Fibroblast of villous mesenchyme (primary cell): ENCODE results near the gene CRHBP. TPM values are rescaled to one million over a fixed set of nuclear protein-coding genes. Genes with fewer than 3 reads are reported as not detected.
"Not testable (repeated sequence)": the region's sequence is repeated elsewhere in the genome, so short reads cannot be mapped to it uniquely, and the experiment has no call there.

ENCODE experiments used
- DNase-seq: peaks from one replicate; pipeline ENCODE4 v3.0.0-alpha.2; 2010; ENCODE audit warnings: low read depth
- H3K4me3 ChIP-seq: 2 replicates; pipeline ENCODE4 v1.5.1; 2011; ENCODE audit warnings: low read depth, mild to moderate bottlenecking, low read length
- total RNA-seq: library from RNA; depleted of rRNA; stranded (reverse); fragments of >200 nt; gene quantifications from 2 replicates; pipeline ENCODE4 v1.2.3, GENCODE V29; 2012
- TF ChIP-seq, protein P1 (sequence below): IDR thresholded peaks from 2 replicates; pipeline ENCODE4 v1.5.1; 2012; ENCODE audit warnings: low read depth, mild to moderate bottlenecking, low read length; ENCODE audit not compliant: insufficient read depth

The CRHBP gene, protein sequence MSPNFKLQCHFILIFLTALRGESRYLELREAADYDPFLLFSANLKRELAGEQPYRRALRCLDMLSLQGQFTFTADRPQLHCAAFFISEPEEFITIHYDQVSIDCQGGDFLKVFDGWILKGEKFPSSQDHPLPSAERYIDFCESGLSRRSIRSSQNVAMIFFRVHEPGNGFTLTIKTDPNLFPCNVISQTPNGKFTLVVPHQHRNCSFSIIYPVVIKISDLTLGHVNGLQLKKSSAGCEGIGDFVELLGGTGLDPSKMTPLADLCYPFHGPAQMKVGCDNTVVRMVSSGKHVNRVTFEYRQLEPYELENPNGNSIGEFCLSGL
- total RNA-seq: not detected in 2 replicates

DNA sequence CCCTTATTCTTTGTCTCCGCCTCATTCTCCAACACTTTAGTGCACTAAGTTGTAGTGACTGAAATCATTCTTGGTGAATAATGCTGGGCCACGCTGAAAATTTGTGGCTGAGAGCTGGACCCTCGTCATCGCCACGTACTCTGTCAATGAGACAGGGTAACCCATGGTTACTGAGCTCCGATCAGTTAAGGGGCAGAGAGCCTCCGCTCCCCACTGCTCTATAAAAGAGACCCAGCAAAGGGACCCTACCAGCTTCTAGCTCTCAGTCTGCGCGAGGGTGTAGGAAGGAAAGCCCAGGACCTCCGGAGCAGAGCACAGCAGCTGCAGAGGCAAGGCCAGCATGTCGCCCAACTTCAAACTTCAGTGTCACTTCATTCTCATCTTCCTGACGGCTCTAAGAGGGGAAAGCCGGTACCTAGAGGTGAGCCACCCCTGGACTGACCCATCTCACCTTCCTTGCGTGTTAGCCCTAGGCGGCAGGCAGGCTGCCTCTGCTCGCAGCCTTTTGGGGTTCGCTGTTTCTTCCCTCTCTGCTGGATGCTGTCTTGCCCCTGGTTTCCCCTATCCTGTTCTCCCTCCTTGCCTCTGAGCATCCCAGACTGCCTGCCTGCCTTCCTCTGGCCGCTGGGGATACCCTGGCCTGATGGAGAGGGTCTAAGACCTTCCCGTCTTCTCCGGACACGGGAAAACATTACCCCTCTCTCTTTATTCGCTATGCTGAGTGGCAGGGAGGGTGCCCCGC, at the start of gene CRHBP:
Gene CRHBP, plus strand, starts transcription at position 251 of the 742 bp plus-strand sequence. Its CDS starts 90 bp downstream, at position 341.
- H3K4me3 ChIP-seq: no peak within 1 kb of the TSS
- no peak for DNase-seq
- TF ChIP-seq, protein P1, sequence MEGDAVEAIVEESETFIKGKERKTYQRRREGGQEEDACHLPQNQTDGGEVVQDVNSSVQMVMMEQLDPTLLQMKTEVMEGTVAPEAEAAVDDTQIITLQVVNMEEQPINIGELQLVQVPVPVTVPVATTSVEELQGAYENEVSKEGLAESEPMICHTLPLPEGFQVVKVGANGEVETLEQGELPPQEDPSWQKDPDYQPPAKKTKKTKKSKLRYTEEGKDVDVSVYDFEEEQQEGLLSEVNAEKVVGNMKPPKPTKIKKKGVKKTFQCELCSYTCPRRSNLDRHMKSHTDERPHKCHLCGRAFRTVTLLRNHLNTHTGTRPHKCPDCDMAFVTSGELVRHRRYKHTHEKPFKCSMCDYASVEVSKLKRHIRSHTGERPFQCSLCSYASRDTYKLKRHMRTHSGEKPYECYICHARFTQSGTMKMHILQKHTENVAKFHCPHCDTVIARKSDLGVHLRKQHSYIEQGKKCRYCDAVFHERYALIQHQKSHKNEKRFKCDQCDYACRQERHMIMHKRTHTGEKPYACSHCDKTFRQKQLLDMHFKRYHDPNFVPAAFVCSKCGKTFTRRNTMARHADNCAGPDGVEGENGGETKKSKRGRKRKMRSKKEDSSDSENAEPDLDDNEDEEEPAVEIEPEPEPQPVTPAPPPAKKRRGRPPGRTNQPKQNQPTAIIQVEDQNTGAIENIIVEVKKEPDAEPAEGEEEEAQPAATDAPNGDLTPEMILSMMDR: no peak

DNA sequence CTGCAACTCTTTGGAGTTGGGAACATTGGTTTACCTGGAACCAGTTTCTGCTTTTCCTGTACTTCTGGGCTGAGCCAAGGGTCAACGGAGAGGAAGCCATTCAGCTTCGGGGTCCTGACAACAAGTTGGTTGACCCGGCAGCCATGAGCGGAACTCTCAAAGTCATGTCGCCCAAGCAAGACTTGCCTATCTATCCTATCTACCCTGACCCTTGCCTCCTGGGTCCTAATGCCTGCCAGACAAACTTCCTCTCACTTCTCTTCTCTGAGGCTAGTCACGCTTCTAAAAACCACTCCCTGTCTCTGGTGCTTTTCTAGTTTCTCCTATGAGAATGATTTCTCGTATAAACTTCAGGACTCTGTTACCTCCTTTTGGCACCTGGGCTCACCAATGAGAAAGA, 44.7 kb upstream of the CRHBP start:
- no peak overlapping the region for H3K4me3 ChIP-seq
- TF ChIP-seq, protein P1: no peak
- DNase-seq: no peak

GRCh38 chr5:76910344-76910933, 42.4 kb upstream of the CRHBP start:
- DNase-seq: not testable (repeated sequence)

DNA sequence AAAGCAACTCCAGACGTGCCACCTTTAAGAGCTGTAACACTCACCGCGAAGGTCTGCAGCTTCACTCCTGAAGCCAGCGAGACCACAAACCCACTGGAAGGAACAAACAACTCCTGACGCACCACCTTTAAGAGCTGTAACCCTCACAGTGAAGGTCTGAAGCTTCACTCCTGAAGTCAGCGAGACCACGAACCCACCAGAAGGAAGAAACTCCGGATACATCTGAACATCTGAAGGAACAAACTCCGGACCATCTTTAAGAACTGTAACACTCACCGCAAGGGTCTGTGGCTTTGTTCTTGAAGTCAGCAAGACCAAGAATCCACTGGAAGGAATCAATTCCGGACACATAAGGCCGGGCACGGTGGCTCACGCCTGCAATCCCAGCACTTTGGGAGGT, 38.2 kb upstream of the CRHBP start:
- not testable (repeated sequence) for H3K4me3 ChIP-seq

More at GRCh38 chr5:76910344-76910933, 42.4 kb upstream of the CRHBP start:
- not testable (repeated sequence) for H3K4me3 ChIP-seq

GRCh38 chr5:76918539-76918938, 34.3 kb upstream of the CRHBP start:
- DNase-seq: no peak
- TF ChIP-seq, protein P1: no peak

More for the DNA sequence above, 38.2 kb upstream of the CRHBP start:
- not testable (repeated sequence) for DNase-seq

DNA sequence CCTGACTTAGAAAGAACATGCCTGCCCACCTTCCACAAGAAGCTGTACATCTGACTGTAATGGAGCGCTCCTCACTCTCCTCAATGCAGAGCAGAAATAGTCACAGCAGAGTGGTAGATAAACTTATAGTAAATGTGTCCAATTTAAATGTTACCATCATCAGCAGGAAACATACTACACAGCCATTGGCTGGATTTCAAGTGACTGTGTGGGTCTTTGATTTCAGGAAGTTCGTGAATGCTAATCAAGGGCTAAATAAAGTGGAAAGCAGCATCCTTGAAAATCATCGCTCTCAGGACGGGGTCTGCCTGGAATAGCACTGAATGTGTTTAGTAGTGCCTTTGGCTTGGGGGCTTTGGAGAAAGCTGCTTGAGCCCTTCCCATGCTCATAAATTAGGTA, 32.4 kb upstream of the CRHBP start:
- TF ChIP-seq, protein P1: no peak
- no peak for DNase-seq
- no peak overlapping the region for H3K4me3 ChIP-seq

More at GRCh38 chr5:76918539-76918938, 34.3 kb upstream of the CRHBP start:
- no peak overlapping the region for H3K4me3 ChIP-seq

DNA sequence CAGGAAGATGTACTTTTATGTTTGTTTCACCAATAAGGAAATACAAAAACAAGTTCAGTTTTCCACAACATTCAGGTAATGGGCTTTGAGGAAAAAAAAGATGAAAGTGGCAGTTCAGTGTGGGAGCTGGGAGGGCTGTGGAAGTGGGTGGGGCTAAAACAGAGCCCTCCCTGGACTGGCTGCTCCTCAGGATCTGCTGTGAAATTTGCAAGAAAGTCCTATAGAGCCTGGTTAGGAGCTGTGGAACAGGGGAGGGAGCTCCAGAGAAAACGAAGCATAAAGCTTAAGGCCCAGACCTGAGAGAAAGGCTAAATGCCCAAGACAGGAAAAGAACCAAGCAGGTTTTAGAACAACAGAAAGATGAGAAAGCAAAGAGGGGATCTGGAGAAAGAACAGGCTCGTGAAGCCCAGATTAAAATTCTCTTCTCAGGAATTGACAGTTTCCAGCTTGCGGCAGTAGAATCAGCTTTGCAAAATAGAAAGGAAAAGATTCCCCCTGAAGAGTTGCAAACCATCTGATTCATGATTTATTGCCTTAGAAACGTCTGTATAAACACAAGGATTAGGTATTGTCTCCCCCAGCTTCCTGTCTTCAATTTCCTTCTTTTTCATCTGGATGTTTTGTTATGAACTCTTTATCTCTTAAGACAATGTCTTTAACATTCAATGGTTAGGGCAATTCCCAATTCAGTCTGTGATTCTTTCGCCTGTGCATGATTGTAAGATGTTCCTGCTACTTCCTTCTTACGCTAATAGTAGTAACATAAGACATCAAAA, 26.3 kb upstream of the CRHBP start:
- peak; percentile 8 for DNase-seq
- H3K4me3 ChIP-seq: no peak overlapping the region
- TF ChIP-seq, protein P1: no peak
